Neuron (in vitro differentiated cells): ENCODE measurements around the gene AMOTL1.

Experiments
- H2AFZ ChIP-seq: one replicate; pipeline ENCODE4 v1.6.1; 2013; ENCODE audit warnings: low read depth, mild to moderate bottlenecking, inconsistent platforms, low read length, moderate library complexity
- H3K27me3 ChIP-seq: one replicate; pipeline ENCODE4 v1.6.1; 2013; ENCODE audit warnings: low read length; ENCODE audit not compliant: insufficient read depth
- H3K36me3 ChIP-seq: one replicate; pipeline ENCODE4 v1.6.1; 2013; ENCODE audit warnings: low read length; ENCODE audit not compliant: insufficient read depth
- H3K4me1 ChIP-seq: one replicate; pipeline ENCODE4 v1.6.1; 2013; ENCODE audit warnings: low read length; ENCODE audit not compliant: insufficient read depth
- H3K4me3 ChIP-seq: 2 replicates; pipeline ENCODE4 v1.5.1; 2013; ENCODE audit warnings: mild to moderate bottlenecking, low read length, moderate library complexity
- H3K9me3 ChIP-seq: one replicate; pipeline ENCODE4 v1.6.1; 2013; ENCODE audit warnings: low read length

Gene AMOTL1

GRCh38 chr11:94766713-94767206 is 1.4 kb upstream of the AMOTL1 start:
- Histone ChIP-seq H3K4me3 (no peak overlapping the region), H3K36me3 (no peaks in the 10 kb centered on the region), H3K4me1 (peaks cover 39% of the 10 kb centered on the region), H3K27me3 (no peaks in the 10 kb centered on the region), H2AFZ (no peak overlapping the region), H3K9me3 (no peaks in the 10 kb centered on the region)

- Histone ChIP-seq H3K4me3 (peak overlapping the region; percentile 76), H3K9me3 (peaks cover 2% of the 10 kb centered on the region), H3K27me3 (no peaks in the 10 kb centered on the region), H3K36me3 (no peaks in the 10 kb centered on the region), H3K4me1 (peaks cover 38% of the 10 kb centered on the region), H2AFZ (no peak overlapping the region)
Observed at GRCh38 chr11:94767291-94767690, 865 bp upstream of the AMOTL1 start.

- peaks cover 25% of the 10 kb centered on the region for H3K4me1 ChIP-seq
- no peaks in the 10 kb centered on the region for H3K36me3 ChIP-seq
- H3K9me3 ChIP-seq: peaks cover 3% of the 10 kb centered on the region
- no peaks in the 10 kb centered on the region for H3K27me3 ChIP-seq
- peak overlapping the region; percentile 91 for H2AFZ ChIP-seq
- peak overlapping the region; percentile 76 for H3K4me3 ChIP-seq
Observed at GRCh38 chr11:94768602-94769541, 716 bp downstream of the AMOTL1 start.

GRCh38 chr11:94769880-94770279 is 1.7 kb downstream of the AMOTL1 start:
- Histone ChIP-seq H3K4me1 (peaks cover 25% of the 10 kb centered on the region), H3K9me3 (peaks cover 3% of the 10 kb centered on the region), H3K36me3 (no peaks in the 10 kb centered on the region), H2AFZ (peak overlapping the region; percentile 91), H3K27me3 (no peaks in the 10 kb centered on the region), H3K4me3 (peak overlapping the region; percentile 76)

GRCh38 chr11:94770563-94771120 is 2.5 kb downstream of the AMOTL1 start:
- Histone ChIP-seq H3K9me3 (peaks cover 3% of the 10 kb centered on the region), H3K4me1 (peaks cover 25% of the 10 kb centered on the region), H3K4me3 (peak overlapping the region; percentile 76), H3K36me3 (no peaks in the 10 kb centered on the region), H3K27me3 (no peaks in the 10 kb centered on the region), H2AFZ (no peak overlapping the region)

- Histone ChIP-seq H2AFZ (no peak overlapping the region), H3K27me3 (no peaks in the 10 kb centered on the region), H3K36me3 (no peaks in the 10 kb centered on the region), H3K9me3 (peaks cover 3% of the 10 kb centered on the region), H3K4me3 (no peak overlapping the region), H3K4me1 (peaks cover 30% of the 10 kb centered on the region)
Observed at GRCh38 chr11:94771390-94771789, 3.2 kb downstream of the AMOTL1 start.

GRCh38 chr11:94771951-94772350 is 3.8 kb downstream of the AMOTL1 start:
- H3K4me3 ChIP-seq: no peak overlapping the region
- no peaks in the 10 kb centered on the region for H3K27me3 ChIP-seq
- H3K9me3 ChIP-seq: peaks cover 3% of the 10 kb centered on the region

GRCh38 chr11:94773842-94774241 is 5.7 kb downstream of the AMOTL1 start:
- no peaks in the 10 kb centered on the region for H3K27me3 ChIP-seq
- no peak overlapping the region for H3K4me3 ChIP-seq
- no peaks in the 10 kb centered on the region for H3K36me3 ChIP-seq
- H3K9me3 ChIP-seq: peaks cover 3% of the 10 kb centered on the region
- no peak overlapping the region for H2AFZ ChIP-seq
- H3K4me1 ChIP-seq: peaks cover 23% of the 10 kb centered on the region

More at GRCh38 chr11:94771951-94772350, 3.8 kb downstream of the AMOTL1 start:
- Histone ChIP-seq H3K36me3 (no peaks in the 10 kb centered on the region), H3K4me1 (peaks cover 30% of the 10 kb centered on the region), H2AFZ (no peak overlapping the region)

- H2AFZ ChIP-seq: no peak overlapping the region
- H3K9me3 ChIP-seq: peaks cover 3% of the 10 kb centered on the region
- no peak overlapping the region for H3K4me3 ChIP-seq
- no peaks in the 10 kb centered on the region for H3K27me3 ChIP-seq
- H3K36me3 ChIP-seq: no peaks in the 10 kb centered on the region
- H3K4me1 ChIP-seq: peaks cover 23% of the 10 kb centered on the region
Observed at GRCh38 chr11:94774345-94774744, 6.2 kb downstream of the AMOTL1 start.

GRCh38 chr11:94775567-94776327 is 7.6 kb downstream of the AMOTL1 start:
- Histone ChIP-seq H3K4me3 (no peak overlapping the region), H3K9me3 (peaks cover 3% of the 10 kb centered on the region), H3K36me3 (no peaks in the 10 kb centered on the region), H2AFZ (no peak overlapping the region), H3K27me3 (no peaks in the 10 kb centered on the region), H3K4me1 (peaks cover 11% of the 10 kb centered on the region)

- no peak overlapping the region for H3K4me3 ChIP-seq
- no peaks in the 10 kb centered on the region for H3K27me3 ChIP-seq
- H2AFZ ChIP-seq: no peak overlapping the region
- peaks cover 3% of the 10 kb centered on the region for H3K9me3 ChIP-seq
- H3K4me1 ChIP-seq: peaks cover 10% of the 10 kb centered on the region
- H3K36me3 ChIP-seq: no peaks in the 10 kb centered on the region
Observed at GRCh38 chr11:94776351-94777321, 8.5 kb downstream of the AMOTL1 start.

- H3K4me3 ChIP-seq: no peak overlapping the region
- no peaks in the 10 kb centered on the region for H3K27me3 ChIP-seq
- peaks cover 16% of the 10 kb centered on the region for H3K4me1 ChIP-seq
- no peaks in the 10 kb centered on the region for H3K36me3 ChIP-seq
- H2AFZ ChIP-seq: no peak overlapping the region
- no peaks in the 10 kb centered on the region for H3K9me3 ChIP-seq
Observed at GRCh38 chr11:94780432-94780831, 12.3 kb downstream of the AMOTL1 start.
